ENCODE data around the gene C5orf46.

DNA sequence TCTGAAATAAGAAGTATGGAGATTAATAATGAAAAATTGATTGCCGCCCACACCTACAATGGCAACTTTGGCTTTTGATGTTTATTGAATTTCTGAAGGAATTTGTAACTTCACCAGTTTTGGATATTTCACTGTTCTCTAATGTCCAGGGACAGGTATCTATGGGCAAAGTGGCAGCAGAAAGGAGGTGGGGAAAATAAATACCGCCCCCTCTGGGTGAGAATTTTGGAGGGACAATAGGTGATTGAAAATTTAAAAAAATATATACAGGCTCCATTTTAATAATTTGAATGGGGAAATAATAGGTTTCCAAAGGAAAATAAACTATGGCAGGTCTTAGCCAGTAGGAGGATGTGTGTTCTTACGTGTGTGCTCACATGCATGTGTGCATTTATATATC, 26.6 kb downstream of the C5orf46 start:
- TF ChIP-seq, protein P1, sequence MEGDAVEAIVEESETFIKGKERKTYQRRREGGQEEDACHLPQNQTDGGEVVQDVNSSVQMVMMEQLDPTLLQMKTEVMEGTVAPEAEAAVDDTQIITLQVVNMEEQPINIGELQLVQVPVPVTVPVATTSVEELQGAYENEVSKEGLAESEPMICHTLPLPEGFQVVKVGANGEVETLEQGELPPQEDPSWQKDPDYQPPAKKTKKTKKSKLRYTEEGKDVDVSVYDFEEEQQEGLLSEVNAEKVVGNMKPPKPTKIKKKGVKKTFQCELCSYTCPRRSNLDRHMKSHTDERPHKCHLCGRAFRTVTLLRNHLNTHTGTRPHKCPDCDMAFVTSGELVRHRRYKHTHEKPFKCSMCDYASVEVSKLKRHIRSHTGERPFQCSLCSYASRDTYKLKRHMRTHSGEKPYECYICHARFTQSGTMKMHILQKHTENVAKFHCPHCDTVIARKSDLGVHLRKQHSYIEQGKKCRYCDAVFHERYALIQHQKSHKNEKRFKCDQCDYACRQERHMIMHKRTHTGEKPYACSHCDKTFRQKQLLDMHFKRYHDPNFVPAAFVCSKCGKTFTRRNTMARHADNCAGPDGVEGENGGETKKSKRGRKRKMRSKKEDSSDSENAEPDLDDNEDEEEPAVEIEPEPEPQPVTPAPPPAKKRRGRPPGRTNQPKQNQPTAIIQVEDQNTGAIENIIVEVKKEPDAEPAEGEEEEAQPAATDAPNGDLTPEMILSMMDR (IDR thresholded peaks at IDR 0.05) = no peak
- no peak for TF ChIP-seq EZH2 (IDR thresholded peaks at IDR 0.05; ENCODE audit: borderline replicate concordance, insufficient read depth, low read depth, low read length, poor library complexity, severe bottlenecking)

All from B cell (primary cell).